Measurements from ENCODE around the gene MAPK10.

DNA sequence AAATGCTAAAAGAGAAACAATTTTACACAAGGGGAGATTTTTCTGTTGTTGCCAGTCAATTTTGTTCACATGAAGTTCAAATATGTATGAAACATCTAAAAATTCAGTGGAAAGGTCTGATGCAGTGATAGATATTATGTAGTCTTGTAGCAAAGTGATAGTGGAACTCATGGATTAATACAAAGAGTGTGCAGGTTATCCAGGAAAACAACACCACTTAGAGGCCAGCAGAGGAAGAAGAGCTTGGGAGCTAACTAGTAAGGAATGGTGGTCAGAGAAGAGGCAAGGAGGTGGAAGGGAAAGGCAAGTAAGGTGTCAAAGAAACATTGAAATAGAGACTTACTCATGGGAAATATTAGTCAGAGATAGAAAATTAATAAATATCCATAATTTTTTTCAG, 395.6 kb downstream of the MAPK10 start:
- TF ChIP-seq, protein P1, sequence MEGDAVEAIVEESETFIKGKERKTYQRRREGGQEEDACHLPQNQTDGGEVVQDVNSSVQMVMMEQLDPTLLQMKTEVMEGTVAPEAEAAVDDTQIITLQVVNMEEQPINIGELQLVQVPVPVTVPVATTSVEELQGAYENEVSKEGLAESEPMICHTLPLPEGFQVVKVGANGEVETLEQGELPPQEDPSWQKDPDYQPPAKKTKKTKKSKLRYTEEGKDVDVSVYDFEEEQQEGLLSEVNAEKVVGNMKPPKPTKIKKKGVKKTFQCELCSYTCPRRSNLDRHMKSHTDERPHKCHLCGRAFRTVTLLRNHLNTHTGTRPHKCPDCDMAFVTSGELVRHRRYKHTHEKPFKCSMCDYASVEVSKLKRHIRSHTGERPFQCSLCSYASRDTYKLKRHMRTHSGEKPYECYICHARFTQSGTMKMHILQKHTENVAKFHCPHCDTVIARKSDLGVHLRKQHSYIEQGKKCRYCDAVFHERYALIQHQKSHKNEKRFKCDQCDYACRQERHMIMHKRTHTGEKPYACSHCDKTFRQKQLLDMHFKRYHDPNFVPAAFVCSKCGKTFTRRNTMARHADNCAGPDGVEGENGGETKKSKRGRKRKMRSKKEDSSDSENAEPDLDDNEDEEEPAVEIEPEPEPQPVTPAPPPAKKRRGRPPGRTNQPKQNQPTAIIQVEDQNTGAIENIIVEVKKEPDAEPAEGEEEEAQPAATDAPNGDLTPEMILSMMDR (IDR thresholded peaks at IDR 0.05): no peak
- TF ChIP-seq POLR2A (IDR thresholded peaks at IDR 0.05): no peak
- no peak for TF ChIP-seq POLR2AphosphoS5 (IDR thresholded peaks at IDR 0.05; ENCODE audit: insufficient read depth in 1 of 2, low read depth in 1 of 2)
